Karpas-422 (cell line): Measurements from ENCODE around the gene PSEN2. TPM values are rescaled to one million over a fixed set of nuclear protein-coding genes. Genes with fewer than 3 reads are reported as not detected.
"Not testable (repeated sequence)": the region's sequence is repeated elsewhere in the genome, so short reads cannot be mapped to it uniquely, and the experiment has no call there.

Experiments
- DNase-seq: peaks from one replicate; pipeline ENCODE4 v3.0.0-alpha.2; 2015
- H2AFZ ChIP-seq: fragments of 200-600 bp; sonication (generic); 2 replicates; pipeline ENCODE4 v1.6.1; 2014; ENCODE audit warnings: antibody characterized with exemption, low read length, mixed read lengths
- H3K27ac ChIP-seq: fragments of 200-600 bp; sonication (generic); 2 replicates; pipeline ENCODE4 v1.5.1; 2014; ENCODE audit warnings: mild to moderate bottlenecking, low read length, moderate library complexity
- H3K27me3 ChIP-seq: fragments of 200-600 bp; sonication (generic); 2 replicates; pipeline ENCODE4 v1.6.1; 2014; ENCODE audit warnings: low read length, mixed read lengths
- H3K36me3 ChIP-seq: fragments of 200-600 bp; sonication (generic); 2 replicates; pipeline ENCODE4 v1.6.1; 2014; ENCODE audit warnings: low read length, mixed read lengths; ENCODE audit not compliant: insufficient read depth
- H3K4me1 ChIP-seq: fragments of 200-600 bp; sonication (generic); 2 replicates; pipeline ENCODE4 v1.6.1; 2014; ENCODE audit warnings: mild to moderate bottlenecking, low read length, mixed read lengths
- H3K4me2 ChIP-seq: fragments of 200-600 bp; sonication (generic); 2 replicates; pipeline ENCODE4 v1.6.1; 2014; ENCODE audit warnings: low read length, low read depth, mild to moderate bottlenecking; ENCODE audit not compliant: poor library complexity, severe bottlenecking
- H3K4me3 ChIP-seq: fragments of 200-600 bp; sonication (generic); 2 replicates; pipeline ENCODE4 v1.5.1; 2014; ENCODE audit warnings: mild to moderate bottlenecking, antibody characterized with exemption, low read length, mixed read lengths
- H3K79me2 ChIP-seq: fragments of 200-600 bp; sonication (generic); 2 replicates; pipeline ENCODE4 v1.6.1; 2014; ENCODE audit warnings: mild to moderate bottlenecking, low read length, mixed read lengths
- H3K9ac ChIP-seq: fragments of 200-600 bp; sonication (generic); 2 replicates; pipeline ENCODE4 v1.6.0; 2014; ENCODE audit warnings: low read length
- H3K9me2 ChIP-seq: fragments of 200-600 bp; sonication (generic), shearing (Covaris generic); replicated peaks from 2 replicates; pipeline ENCODE4 v1.6.0; 2014; ENCODE audit warnings: mild to moderate bottlenecking, low read length, moderate library complexity; ENCODE audit not compliant: insufficient read depth
- H3K9me3 ChIP-seq: fragments of 300-700, 200-600 bp; sonication (generic); 2 replicates; pipeline ENCODE4 v1.6.1; 2014; ENCODE audit warnings: low read length, mixed read lengths
- H4K20me1 ChIP-seq: fragments of 200-600 bp; sonication (generic); 2 replicates; pipeline ENCODE4 v1.6.1; 2014; ENCODE audit warnings: mild to moderate bottlenecking, antibody characterized with exemption, low read length, low read depth; ENCODE audit not compliant: insufficient read depth
- total RNA-seq: library from RNA; depleted of rRNA; stranded (reverse); fragments of >200 nt; shearing (Covaris generic); gene quantifications from 2 replicates; pipeline ENCODE4 v1.2.3, GENCODE V29; 2014; ENCODE audit warnings: low replicate concordance

The PSEN2 gene
- total RNA-seq, 1 experiment from 2014 or later = not detected

- no peaks in the 10 kb centered on the region for H4K20me1 ChIP-seq
- no peaks in the 10 kb centered on the region for H3K36me3 ChIP-seq
- H3K4me1 ChIP-seq = no peaks in the 10 kb centered on the region
- no peak overlapping the region for H3K4me3 ChIP-seq
- H3K4me2 ChIP-seq = no peak overlapping the region
- H3K27me3 ChIP-seq = no peaks in the 10 kb centered on the region
- no peak overlapping the region for H3K27ac ChIP-seq
- H3K9ac ChIP-seq = no peak overlapping the region
- no peaks in the 10 kb centered on the region for H3K79me2 ChIP-seq
- no peaks in the 10 kb centered on the region for H3K9me3 ChIP-seq
- H2AFZ ChIP-seq = no peak overlapping the region
- no peak for DNase-seq
- no peaks in the 10 kb centered on the region for H3K9me2 ChIP-seq
Measured at GRCh38 chr1:226919587-226919986, 49.2 kb downstream of the PSEN2 start.

GRCh38 chr1:226919995-226920394 is 49.6 kb downstream of the PSEN2 start:
- no peak overlapping the region for H2AFZ ChIP-seq
- no peaks in the 10 kb centered on the region for H3K9me3 ChIP-seq
- H3K27me3 ChIP-seq = no peaks in the 10 kb centered on the region
- no peak overlapping the region for H3K27ac ChIP-seq
- H3K79me2 ChIP-seq = no peaks in the 10 kb centered on the region
- no peak for DNase-seq
- no peaks in the 10 kb centered on the region for H3K9me2 ChIP-seq
- H3K36me3 ChIP-seq = no peaks in the 10 kb centered on the region
- no peak overlapping the region for H3K4me2 ChIP-seq
- H3K9ac ChIP-seq = no peak overlapping the region
- H3K4me3 ChIP-seq = no peak overlapping the region
- H3K4me1 ChIP-seq = no peaks in the 10 kb centered on the region
- no peaks in the 10 kb centered on the region for H4K20me1 ChIP-seq

DNA sequence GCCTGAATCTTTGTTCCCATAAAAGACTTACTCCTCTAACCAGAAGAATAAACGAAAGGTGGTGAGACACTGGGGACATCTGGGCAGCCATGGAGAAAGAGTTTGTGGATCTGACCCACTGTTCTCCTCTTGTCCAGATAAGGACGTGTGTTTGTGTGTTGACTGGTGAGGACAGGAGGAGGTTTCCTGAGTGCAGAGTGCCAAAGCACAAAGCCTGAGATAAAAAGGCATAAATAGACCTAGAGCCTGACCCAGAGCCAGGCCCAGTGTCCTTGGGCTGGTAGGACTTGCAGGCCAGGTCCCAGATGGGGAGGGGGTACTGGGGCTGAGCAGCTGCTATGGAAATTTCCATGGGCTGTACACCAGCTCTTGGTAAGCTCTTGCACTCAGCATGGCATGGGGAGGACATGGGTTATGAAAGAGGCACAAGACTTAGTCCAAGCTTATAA is 50.1 kb downstream of the PSEN2 start:
- Histone ChIP-seq H3K27ac (no peak overlapping the region), H4K20me1 (no peaks in the 10 kb centered on the region), H2AFZ (no peak overlapping the region), H3K79me2 (no peaks in the 10 kb centered on the region), H3K4me2 (no peak overlapping the region), H3K9ac (no peak overlapping the region), H3K36me3 (no peaks in the 10 kb centered on the region), H3K4me3 (no peak overlapping the region), H3K9me3 (no peaks in the 10 kb centered on the region), H3K4me1 (no peaks in the 10 kb centered on the region), H3K9me2 (no peaks in the 10 kb centered on the region), H3K27me3 (no peaks in the 10 kb centered on the region)
- no peak for DNase-seq

DNA sequence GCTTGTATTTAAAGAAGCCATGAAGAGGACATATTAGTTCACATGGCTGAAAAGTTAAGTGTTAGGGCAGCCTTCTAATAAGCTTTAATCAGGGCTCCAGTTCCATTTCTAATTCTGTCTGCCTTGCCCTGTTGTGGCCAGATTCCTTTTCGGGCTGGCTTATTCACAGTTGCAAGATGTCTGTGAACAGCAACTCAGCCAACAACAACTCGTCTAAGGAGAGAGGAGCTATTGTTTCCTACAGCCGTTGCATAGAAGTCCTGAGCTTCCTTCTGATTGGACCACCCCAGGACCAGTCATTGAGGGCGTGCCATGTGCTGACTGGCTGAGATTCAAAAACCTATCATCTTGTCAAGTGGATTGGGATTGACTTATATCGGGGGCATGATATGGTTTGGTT is 51.1 kb downstream of the PSEN2 start:
- no peaks in the 10 kb centered on the region for H3K79me2 ChIP-seq
- H3K27me3 ChIP-seq = no peaks in the 10 kb centered on the region
- no peak overlapping the region for H3K4me3 ChIP-seq
- DNase-seq = no peak
- no peaks in the 10 kb centered on the region for H4K20me1 ChIP-seq
- no peaks in the 10 kb centered on the region for H3K9me3 ChIP-seq
- no peaks in the 10 kb centered on the region for H3K36me3 ChIP-seq
- H3K4me1 ChIP-seq = no peaks in the 10 kb centered on the region
- no peak overlapping the region for H3K9ac ChIP-seq
- no peak overlapping the region for H3K4me2 ChIP-seq
- no peaks in the 10 kb centered on the region for H3K9me2 ChIP-seq
- no peak overlapping the region for H2AFZ ChIP-seq
- H3K27ac ChIP-seq = no peak overlapping the region

GRCh38 chr1:226929260-226930111 is 59.1 kb downstream of the PSEN2 start:
- H3K9me2 ChIP-seq, DNase-seq, H3K4me3 ChIP-seq, H3K4me1 ChIP-seq, H3K27me3 ChIP-seq, H2AFZ ChIP-seq, H3K9me3 ChIP-seq, H3K4me2 ChIP-seq, H3K27ac ChIP-seq, H3K36me3 ChIP-seq, H3K9ac ChIP-seq, H4K20me1 ChIP-seq, H3K79me2 ChIP-seq: not testable (repeated sequence)

GRCh38 chr1:226934483-226935237 is 64.2 kb downstream of the PSEN2 start:
- no peak overlapping the region for H3K9ac ChIP-seq
- no peaks in the 10 kb centered on the region for H3K9me2 ChIP-seq
- H2AFZ ChIP-seq = no peak overlapping the region
- no peaks in the 10 kb centered on the region for H3K79me2 ChIP-seq
- peaks cover 17% of the 10 kb centered on the region for H3K9me3 ChIP-seq
- H4K20me1 ChIP-seq = no peaks in the 10 kb centered on the region
- H3K4me3 ChIP-seq = no peak overlapping the region
- no peaks in the 10 kb centered on the region for H3K36me3 ChIP-seq
- H3K27me3 ChIP-seq = peaks cover 3% of the 10 kb centered on the region; the same call in 1 of the 2 replicates
- H3K27ac ChIP-seq = no peak overlapping the region
- no peak overlapping the region for H3K4me2 ChIP-seq
- peak; percentile 42 for DNase-seq
- H3K4me1 ChIP-seq = peaks cover 14% of the 10 kb centered on the region

- H3K4me3 ChIP-seq = no peak overlapping the region
- peaks cover 33% of the 10 kb centered on the region for H3K4me1 ChIP-seq
- no peaks in the 10 kb centered on the region for H3K9me2 ChIP-seq
- peaks cover 3% of the 10 kb centered on the region; the same call in 1 of the 2 replicates for H3K27me3 ChIP-seq
- peaks cover 17% of the 10 kb centered on the region for H3K9me3 ChIP-seq
- no peaks in the 10 kb centered on the region for H4K20me1 ChIP-seq
- 0 out of 2 replicates have a peak overlapping the region, but pooled peaks have one; percentile 57 for H2AFZ ChIP-seq
- H3K27ac ChIP-seq = no peak overlapping the region
- peak overlapping the region; percentile 96 for H3K4me2 ChIP-seq
- 0 out of 2 replicates have a peak overlapping the region, but pooled peaks have one; percentile 95 for H3K9ac ChIP-seq
- no peaks in the 10 kb centered on the region for H3K36me3 ChIP-seq
- H3K79me2 ChIP-seq = no peaks in the 10 kb centered on the region
- DNase-seq = no peak
Measured at GRCh38 chr1:226937940-226938725, 67.7 kb downstream of the PSEN2 start.
